Activated T-helper 1 cell treated with Interleukin-2 at 50 U/mL for 16 hours (primary cell): Measurements from ENCODE around the gene CLN6.

Experiments
- DNase-seq: peaks from one replicate; pipeline ENCODE4 v3.0.0-alpha.2; 2020; ENCODE audit warnings: low read depth

CLN6 gene

DNA sequence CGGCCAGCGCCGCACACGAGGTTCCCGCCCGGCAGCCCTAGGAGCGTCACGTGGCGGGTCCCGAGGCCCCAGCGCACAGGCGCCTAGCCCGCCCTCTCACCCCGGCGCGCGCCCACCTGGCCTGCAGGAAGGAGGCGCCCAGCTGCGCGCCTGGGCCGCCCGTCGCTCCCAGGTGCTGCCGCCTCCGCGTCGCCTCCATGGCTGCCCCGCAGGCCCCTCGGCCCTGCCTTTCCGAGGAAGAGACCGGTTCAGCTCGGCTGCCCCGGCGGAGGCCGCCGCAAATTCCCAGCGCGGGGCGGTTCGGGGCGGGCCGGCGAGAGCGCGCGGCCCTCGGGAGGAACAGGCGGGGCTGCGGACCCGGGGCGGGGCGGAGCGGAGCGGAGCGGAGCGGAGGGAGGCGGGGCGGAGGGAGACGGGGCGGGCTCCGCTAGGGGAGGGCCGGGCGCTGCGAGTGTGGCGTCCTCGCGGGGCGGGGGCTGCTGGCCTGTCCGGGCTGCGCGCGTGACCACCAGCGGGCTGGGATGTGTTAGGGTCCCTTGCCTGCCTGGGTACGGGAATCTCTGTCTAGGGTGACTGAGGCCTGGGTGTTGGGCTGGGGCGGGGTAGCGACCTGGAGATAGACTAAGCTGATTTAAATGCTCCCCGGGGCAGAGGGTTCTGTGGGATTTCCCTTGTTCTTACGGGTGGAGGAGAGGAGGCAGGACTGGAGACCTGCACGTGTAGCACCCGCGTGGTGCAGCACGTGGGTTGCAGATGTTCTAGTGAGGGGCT is at the start of gene CLN6:
Gene CLN6, minus strand, starts transcription at position 343 of the 771 bp plus-strand sequence. Its CDS starts 144 bp downstream, at position 199.
- DNase-seq = peak; percentile 75

DNA sequence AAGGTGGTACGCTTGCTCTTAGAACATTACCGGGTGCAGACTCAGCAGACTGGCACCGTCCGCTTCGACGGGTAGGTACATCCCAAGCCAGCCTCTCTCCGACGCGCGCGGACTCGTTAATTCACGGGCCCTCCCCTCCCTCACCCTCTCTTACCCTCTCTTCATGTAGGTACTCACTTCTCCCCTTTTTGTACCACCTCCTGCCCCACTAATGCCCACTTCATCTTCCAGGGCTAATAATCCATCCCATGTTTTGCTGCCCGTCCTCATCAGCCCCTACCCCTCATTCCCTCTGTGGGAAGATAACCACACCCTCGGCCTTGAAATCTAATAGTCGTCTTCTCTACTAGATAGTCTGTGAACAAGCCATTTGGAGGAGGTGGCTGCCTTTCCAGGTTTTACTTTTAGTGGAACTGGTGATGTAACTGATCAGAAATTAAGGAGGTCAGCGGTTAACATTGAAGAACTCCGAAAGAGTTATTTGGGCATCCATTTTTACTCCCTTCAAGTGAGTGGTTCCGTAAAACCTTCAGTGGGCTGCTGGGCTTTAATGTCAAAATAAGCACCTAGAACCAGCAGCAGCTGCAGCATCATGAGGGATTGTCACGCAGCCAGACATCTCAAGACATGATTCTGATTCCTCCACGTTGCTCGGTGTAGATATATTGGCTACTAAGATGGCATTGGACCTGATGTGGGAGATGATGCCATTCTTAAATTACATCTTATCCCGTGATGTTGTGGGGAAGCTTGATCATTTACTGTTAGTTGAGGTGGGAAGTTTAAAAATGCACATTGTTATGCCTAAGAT is 49.3 kb upstream of the CLN6 start:
- DNase-seq = no peak

DNA sequence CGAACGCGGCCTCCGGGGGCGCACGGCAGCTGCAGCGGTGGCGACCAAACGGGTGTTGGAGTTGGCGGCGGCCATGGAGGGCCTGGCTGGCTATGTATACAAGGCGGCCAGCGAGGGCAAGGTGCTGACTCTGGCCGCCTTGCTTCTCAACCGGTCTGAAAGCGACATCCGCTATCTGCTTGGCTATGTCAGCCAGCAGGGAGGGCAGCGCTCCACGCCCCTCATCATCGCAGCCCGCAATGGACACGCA is 48.7 kb upstream of the CLN6 start:
- no peak for DNase-seq

DNA sequence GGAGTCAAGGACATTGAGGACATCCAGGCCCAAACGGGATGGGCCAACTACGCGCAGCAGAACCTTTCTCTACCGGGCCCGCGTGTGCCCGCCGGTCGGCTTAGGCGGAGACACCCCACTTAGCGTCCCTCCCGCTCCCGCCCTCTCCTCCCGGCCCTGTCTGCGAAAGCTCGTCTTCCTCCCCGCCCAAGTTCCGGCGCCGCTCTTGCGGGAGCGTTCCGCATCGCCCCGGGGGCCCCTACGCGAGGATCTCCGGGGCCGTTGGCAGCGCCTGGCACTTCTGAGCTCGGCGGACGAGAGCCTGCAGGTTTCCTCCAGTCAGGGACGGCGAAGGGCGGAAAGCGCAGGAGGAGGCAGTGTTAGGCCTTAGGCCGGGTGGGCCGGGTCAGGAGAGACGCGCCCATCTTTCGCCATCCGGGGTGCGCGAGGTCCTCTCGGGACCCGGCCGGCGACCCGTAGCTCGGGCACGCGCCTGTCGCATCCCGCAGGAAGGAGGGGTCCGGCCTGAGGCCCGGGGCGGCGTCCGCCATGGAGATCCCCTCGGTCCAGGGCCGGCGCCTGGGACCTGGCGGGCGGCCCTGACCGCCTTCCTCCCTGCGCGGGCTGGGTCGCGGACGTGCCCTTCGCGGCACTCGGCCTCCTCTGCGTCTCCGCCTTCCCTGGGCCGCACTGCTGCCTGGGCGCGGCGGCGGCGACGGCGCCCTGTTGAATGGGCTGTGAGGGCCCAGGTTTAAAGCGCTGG is 48.2 kb upstream of the CLN6 start, which contains the start of gene FEM1B:
Gene FEM1B, plus strand, starts transcription at position 143 of the 742 bp plus-strand sequence. CDS start 673 bp downstream, outside the sequence.
- peak; percentile 82 for DNase-seq

DNA sequence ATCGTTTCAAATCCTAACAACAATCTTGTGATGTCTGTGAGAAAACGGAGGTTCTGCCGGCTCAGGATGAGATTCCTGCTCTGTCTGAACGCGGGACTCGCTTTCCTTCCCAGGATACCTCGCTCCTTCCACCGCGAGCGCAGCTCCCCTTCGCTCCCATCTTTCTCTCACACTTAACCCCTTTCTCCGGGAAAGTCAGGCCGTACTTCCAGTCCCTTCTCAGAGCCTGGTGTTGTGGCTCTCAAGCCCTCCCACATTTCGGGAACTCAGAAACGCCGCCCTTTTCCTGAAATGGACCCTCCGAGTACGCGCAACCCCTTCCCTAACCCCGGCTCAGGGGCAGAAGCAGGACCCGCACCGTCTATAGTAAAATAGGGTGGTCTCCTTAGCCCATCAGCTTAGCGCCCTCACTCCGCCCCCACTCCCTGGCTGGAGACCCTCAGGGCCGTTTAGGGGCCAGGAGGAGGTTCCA is 47.6 kb upstream of the CLN6 start:
- no peak for DNase-seq

DNA sequence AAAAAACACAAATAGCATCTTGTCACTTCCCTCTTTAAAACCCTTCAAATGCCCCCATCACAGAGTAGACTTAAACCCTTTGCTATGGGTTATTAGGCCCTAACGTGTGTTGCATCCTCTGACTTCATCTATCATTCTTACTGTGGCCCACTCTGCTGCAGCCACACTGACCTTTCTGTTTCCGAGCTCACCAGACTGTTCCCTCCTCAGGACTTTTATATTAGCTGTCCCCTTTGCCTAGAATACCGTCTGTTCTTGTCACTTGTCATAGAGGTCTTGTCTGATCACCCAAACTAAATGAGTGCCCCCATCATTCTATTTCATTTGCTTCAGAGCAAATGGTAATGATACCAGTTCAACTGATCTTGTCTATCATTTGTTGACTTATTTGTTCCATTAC is 47.1 kb upstream of the CLN6 start:
- DNase-seq = no peak

DNA sequence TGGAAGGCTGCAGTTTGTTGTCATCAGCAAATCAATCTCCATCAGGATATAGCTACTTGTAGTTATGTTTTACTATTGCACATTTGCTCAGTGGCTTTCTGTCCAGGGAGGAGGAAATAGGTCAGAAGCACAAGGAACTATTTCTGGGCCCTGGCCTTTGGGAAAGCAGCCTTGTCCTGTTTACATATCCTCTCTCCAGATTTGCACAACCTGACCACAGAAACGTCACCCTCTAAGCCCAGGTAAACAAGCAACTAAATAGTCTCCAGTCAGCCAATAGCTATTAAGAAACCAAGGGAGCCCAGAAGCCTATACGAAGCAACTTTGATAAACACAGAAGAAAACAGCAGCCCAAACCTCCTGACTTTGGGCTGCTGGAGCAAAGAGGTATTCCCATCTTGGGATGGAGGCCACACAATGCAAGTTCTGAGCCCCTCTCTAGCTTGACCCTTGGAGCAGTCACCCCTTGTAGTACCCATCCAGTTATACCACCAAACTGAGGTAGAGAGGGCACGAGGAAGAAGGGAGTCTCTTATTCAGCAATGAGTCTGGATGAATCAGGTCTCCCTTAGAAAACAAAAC is 45.7 kb upstream of the CLN6 start:
- no peak for DNase-seq

DNA sequence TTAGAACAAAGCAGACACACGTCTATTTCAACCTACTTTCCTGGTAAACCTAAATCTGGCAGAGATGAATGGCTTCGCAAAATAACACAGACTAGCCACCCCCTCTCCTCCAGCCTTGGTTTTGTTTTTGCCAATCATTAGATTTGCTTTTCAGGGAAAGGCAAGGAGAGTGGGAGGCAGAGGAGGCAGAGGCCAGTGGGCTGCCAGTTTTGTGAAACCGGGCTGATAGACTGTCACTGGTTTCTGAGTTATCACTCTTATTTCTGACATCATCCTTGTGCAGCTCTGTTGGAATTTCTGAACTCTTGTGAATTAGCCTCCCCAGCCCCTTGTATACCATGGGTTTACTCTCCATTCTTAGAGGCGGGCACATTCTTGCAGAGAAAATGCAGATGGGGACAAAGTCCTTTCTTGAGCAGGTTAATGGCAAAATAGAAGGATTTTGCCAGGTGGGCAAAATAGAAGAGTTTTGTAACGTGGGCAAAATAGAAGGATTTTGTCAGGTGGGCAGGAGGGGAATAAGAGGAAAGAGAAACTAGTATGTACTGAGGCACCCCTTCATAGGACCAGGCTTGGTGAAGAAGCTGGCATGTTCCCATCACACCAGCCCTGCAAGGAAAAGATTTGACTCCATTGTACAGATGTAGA is 44.8 kb upstream of the CLN6 start:
- DNase-seq = no peak

DNA sequence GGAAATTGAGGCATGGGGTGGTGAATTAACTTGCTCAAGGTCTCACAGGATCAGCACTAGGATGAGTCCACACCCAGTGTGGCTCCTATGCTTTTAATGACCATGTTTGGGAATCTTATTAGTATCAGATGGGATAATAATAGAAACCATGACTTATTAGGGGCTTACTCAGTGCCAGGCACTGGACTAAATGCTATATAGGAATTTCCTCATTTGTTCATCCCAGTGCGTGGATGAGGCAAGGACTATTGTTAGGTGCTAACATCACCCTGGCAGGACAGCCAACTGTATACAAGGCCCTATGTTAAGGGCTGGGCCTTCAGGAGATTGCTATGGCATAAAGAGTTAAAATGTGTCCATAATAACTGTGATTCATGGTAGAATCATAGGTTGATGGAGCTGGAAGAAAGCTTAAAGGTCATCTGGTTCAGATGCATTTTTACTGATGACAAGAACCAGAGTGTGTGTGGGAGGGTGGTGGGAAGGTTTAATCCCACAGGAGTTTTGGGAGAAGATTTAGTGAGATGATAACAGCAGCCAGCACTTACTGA is 43.3 kb upstream of the CLN6 start:
- DNase-seq = no peak

DNA sequence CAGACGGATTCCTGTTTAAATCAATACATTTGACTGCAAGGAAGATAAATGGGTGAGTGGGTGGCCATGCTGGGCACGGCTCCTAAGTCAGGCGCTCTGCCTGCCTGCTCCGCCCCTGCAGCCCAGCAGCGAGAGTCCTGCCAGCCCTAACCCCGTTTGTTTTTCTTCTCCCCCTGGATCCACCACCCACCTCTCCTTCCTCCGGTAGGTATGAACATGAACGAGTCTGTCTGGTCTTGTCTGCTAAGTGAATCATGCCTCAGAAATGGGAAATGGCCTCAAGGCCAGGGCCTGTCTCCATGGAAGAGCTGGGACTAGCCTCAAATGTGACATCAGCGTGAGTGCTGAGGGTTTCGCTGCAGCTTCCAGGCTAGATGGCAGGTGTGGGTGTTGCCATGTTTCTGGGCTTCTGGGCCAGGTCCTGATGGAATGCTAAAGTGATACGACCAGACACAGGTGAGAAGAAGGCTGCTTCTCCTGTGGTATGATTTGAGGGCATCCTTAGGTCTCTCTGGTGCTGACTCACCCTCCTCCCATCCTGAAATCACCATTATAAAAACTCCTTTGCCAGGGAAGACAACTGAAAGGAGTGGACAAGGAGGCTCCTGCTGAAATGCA is 42.4 kb upstream of the CLN6 start:
- DNase-seq = no peak

DNA sequence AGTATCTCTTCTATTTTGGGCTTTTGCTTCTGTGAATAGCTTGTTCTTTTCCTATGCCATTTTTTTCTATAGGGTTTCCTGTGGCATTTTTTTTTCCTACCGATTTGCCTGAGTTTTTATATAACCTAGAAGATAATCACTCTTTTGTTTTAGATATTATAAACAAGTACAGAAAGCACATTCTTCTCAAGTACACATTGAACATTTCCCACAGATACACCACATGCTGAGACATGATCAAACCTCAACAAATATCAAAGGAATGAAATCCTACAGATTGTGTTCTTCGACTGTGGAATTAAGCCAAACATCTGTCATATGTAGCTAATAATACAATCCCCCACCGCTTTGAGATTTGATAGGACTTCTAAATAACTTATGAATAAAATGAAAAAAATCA is 38.9 kb upstream of the CLN6 start:
- DNase-seq = no peak

DNA sequence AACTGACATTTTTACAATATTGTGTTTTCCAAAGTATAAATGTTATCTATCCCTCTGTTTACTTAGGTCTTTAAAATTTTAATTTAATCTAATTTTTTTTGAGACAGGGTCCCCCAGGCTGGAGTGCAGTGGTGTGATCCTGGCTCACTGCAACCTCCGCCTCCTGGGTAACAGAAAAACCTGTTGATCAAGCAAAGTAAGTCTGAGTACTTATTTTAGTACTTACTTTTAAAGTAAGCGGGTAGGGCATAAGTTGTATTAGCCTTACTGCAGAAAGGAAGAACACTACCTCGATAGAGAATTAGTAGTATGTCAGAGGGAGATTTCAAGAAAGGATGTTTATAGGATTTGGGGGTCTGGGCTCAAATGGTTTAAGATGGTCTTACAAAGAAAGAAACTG is 36.1 kb upstream of the CLN6 start:
- no peak for DNase-seq

DNA sequence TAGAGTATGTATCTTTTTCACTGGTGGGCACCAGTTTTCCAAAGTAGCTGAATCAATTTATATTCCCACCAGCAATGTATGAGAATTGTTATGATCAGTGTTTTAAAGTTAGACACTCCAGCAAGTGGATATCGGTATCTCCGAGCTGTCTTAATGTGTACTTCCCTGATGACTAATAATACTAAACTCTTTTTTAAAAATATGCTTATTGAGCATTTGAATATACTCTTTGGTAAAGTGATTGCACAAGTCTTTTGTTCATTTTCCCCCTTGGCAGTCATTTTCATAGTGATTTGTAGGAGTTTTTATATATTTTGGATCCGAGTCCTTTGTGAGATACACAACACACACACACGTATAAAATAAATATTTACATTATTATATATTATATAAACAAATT is 35.6 kb upstream of the CLN6 start:
- no peak for DNase-seq

DNA sequence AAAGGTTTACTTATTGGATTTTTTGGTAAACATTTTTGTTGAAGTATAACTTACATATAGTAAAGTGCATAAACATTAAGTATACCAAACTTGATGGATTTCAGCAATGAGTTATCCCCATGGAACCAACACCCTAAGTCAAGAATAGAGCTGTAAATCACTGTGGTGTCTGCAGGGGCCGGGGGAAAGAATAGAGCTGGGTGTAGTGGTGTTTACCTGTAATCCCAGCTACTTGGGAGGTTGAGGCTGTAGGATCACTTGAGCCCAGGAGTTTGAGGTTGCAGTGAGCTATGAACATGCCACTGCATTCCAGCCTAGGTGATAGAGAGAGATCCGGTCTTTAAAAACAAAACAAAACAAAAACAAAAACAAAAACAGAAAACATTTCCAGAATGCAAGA is 34.8 kb upstream of the CLN6 start:
- no peak for DNase-seq

DNA sequence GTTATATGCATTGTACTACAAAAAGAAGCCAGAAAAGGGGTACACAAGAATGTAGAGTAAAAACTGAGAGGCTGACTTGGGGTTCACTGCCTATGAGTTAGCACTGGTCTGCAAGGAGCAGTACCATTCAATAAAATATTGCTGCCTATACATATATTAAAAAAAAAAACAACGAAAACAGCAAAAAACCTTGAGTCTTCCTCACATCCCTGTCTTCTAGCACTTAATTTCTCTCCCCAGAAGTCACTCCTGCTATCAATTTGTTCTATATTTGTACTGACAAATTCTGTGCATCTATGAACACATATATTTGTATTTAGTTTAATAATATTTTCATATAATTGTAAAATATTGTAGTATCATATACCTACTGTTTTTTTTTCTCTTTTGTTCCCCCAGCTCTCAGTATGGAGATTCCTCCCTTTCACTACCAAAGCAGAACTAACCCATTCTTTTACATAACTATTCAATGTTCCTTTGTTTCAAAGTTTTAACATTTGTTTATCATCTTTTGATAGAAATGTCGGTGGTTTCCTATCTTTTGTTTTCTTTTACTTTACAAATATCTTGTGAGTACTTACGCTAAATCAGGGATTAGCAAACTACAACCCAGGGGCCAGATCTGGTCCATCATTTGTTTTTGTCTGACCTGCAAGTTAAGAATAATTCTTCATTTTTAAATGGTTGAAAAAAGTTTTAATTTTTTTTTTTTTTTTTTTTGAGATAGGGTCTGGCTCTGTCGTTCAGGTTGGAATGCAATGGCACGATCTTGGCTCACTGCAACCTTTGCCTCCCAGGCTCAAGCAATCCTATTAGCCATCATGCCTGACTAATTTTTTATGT is 33.2 kb upstream of the CLN6 start:
- no peak for DNase-seq

DNA sequence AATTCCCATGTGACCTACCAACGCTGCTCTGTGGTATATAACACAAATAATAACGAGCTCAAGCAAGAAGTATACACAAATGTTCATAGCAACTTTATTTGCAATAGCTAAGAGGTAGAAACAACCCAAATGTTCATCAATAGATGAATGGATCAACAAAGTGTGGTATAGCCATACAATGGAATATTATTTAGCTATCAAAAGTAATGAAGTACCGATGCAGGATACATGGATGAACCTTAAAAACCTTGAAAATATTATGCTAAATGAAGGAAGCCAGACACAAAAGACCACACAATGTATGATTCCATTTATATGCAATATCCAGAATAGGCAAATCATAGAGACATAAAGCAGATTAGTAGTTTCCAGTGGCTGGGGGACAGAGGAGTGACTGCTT is 32.5 kb upstream of the CLN6 start:
- DNase-seq = no peak

DNA sequence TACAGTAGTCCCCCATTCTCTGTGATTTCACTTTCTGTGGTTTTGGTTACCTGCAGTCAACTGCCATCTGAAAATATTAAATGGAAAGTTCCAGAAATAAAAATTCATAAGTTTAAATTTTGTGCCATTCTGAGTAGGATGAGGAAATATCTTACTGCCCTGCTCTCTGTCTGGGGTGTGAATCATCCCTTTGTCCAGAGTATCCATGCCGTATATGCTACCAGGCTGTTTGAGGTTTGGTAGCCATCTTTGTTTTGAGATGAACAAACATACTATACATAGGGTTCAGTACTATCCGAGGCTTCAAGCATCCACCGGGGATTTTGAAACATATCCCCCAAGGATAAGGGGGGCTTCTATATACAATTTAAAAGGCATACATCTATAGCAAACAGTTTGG is 31.7 kb upstream of the CLN6 start:
- DNase-seq = no peak

DNA sequence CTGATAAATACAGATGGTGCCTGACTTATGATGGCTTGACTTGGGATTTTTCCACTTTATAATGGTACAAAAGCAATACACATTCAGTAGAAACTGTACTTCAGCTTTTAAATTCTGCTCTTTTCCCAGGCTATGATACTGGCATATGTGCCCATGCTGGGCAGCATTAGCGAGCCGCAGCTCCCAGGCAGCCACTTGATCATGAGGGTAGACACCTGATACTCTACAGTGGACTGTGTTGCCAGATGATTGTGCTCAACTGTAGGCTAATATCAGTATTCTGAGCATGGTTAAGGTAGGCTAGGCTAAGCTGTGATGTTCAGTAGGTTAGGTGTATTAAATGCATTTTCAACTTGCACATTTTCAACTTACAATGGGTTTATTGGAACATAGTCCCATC is 30.4 kb upstream of the CLN6 start:
- no peak for DNase-seq

DNA sequence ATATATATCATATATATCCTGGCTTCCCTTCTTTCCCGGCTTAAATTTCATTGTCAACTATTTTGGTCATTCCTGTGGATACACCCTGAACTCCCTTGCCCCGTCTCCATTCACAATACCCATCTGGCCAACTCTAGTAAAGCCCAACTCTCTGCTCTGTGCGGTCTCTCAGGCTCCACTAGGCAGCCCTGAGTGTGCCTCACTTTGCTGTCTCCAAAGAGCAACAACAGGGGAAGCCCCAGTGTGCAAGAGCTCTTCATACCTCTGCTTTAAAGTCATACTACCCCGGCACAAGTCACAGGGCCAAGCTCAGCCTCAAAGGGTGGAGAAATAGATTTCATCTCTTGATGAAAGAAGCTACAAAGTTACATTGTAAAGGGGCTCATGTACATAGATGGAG is 29.2 kb upstream of the CLN6 start:
- no peak for DNase-seq
